HG03064 (cell line): ENCODE data around the gene RHOG.

Source experiments
- ATAC-seq: cut with Tn5 transposase; IDR thresholded peaks from one replicate; pipeline ENCODE4 v1.9.1; 2021; ENCODE audit warnings: low read depth; ENCODE audit not compliant: unreplicated experiment

The RHOG gene

GRCh38 chr11:3781423-3781822 lies 59.3 kb downstream of the RHOG start:
- no peak for ATAC-seq
